ENCODE results near the gene ZNF766. TPM values are rescaled to one million over a fixed set of nuclear protein-coding genes. Genes with fewer than 3 reads are reported as not detected.
"Not testable (repeated sequence)": the region's sequence is repeated elsewhere in the genome, so short reads cannot be mapped to it uniquely, and the experiment has no call there.

Gene ZNF766
- total and polyA plus RNA-seq, 9 of the 15 experiments (the other 6 are each of a cell fraction or from before 2014, with no cell fraction given): 6.7 to 23.0 (median 11.2) TPM

DNA sequence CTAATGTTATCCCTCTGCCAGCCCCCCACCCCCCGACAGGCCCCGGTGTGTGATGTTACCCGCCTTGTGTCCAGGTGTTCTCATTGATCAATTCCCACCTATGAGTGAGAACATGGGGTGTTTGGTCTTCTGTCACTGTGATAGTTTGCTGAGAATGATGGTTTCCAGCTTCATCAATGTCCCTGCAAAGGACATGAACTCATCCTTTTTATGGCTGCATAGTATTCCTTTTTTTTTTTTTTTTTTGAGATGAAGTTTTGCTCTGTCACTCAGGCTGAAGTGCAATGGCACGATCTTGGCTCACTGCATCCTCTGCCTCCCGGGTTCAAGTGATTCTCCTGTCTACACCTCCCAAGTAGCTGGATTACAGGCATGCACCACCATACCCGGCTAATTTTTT, 23.6 kb downstream of the ZNF766 start:
- in situ Hi-C loops (cut with MboI); H3K79me2 ChIP-seq (ENCODE audit: control insufficient read depth, insufficient read depth, low read length); BruUV-seq (replicated peaks); POLR2A ChIA-PET; H2AFZ ChIP-seq (ENCODE audit: low read depth, low read length); CTCF ChIA-PET (ENCODE audit: low intra/inter-chr PET ratio); intact Hi-C loops (cut with micrococcal nuclease); H4K20me1 ChIP-seq (replicated peaks; ENCODE audit: control insufficient read depth, insufficient read depth, low read length); FAIRE-seq; H3K9me1 ChIP-seq (ENCODE audit: control insufficient read depth, insufficient read depth, low read length); H3K9ac ChIP-seq (ENCODE audit: insufficient read depth in 1 of 2, low read depth in 2 of 2, low read length in 2 of 2); ATAC-seq; H3K4me1 ChIP-seq (replicated peaks in 1 of 2; ENCODE audit: control insufficient read depth in 2 of 2, insufficient read depth in 2 of 2, low read length in 2 of 2); DNase-seq (ENCODE audit: extremely low read depth in 1 of 4, low spot score in 3 of 4); H3K27me3 ChIP-seq (ENCODE audit: control insufficient read depth in 2 of 2, insufficient read depth in 2 of 2, low read length in 2 of 2); H3K27ac ChIP-seq (ENCODE audit: extremely low read depth, low read depth, low read length); H3K4me2 ChIP-seq (ENCODE audit: insufficient read depth, low read length); H3K4me3 ChIP-seq: not testable (repeated sequence)
- Histone ChIP-seq H3K9me3 (replicated peaks; ENCODE audit: control insufficient read depth, insufficient read depth, low read depth, low read length) (peaks cover 15% of the 10 kb centered on the region), H3K36me3 (ENCODE audit: control insufficient read depth, insufficient read depth, low read length) (peaks cover 24% of the 10 kb centered on the region)
- peak; percentile 76 for TF ChIP-seq BCOR (IDR thresholded peaks at IDR 0.05)
- peak; percentile 64 for TF ChIP-seq ZNF146 (CRISPR knock-in tag; IDR thresholded peaks at IDR 0.05; ENCODE audit: unreplicated experiment)
- TF ChIP-seq KDM1A (IDR thresholded peaks at IDR 0.05): 0 out of 4 replicates have a peak, but pooled peaks of 1 of the 2 experiments have one; percentile 6
- 81% methylated on average over 6 of the region's 6 CpGs for WGBS (ENCODE audit: insufficient coverage, low coverage, missing lambda C conversion rate)

GRCh38 chr19:52296400-52296772, 27.0 kb downstream of the ZNF766 start:
- H4K20me1 ChIP-seq (replicated peaks; ENCODE audit: control insufficient read depth, insufficient read depth, low read length): no peaks in the 10 kb centered on the region
- peaks cover 27% of the 10 kb centered on the region for H3K36me3 ChIP-seq (ENCODE audit: control insufficient read depth, insufficient read depth, low read length)
- TF ChIP-seq TAF1 (IDR thresholded peaks at IDR 0.05; ENCODE audit: control insufficient read depth, extremely low read depth, insufficient read depth, low read length, severe bottlenecking) (peak; percentile 4), SMARCA4 (IDR thresholded peaks at IDR 0.05) (no peak), MCM3 (IDR thresholded peaks at IDR 0.05) (no peak), CLOCK (CRISPR knock-in tag; IDR thresholded peaks at IDR 0.05; ENCODE audit: borderline replicate concordance) (no peak), TSC22D4 (tag; IDR thresholded peaks at IDR 0.05) (no peak)
- peaks cover 18% of the 10 kb centered on the region for H3K9me3 ChIP-seq (replicated peaks; ENCODE audit: control insufficient read depth, insufficient read depth, low read depth, low read length)
- peak overlapping the region; percentile 71 for H3K4me2 ChIP-seq (ENCODE audit: insufficient read depth, low read length)
- intact Hi-C loops (cut with micrococcal nuclease) (no loop called here), in situ Hi-C loops (cut with MboI) (no loop called here)
- 50% methylated on average over 8 of the region's 8 CpGs for WGBS (ENCODE audit: insufficient coverage, low coverage, missing lambda C conversion rate)
- ChIA-PET CTCF (ENCODE audit: low intra/inter-chr PET ratio) (no interaction called here), POLR2A (interaction anchor here (0.8 kb wide), 1 partner anchor 10 kb away, joined by 3 read pairs; no protein-coding TSS in a partner anchor)
- peaks cover 3 to 7% of the 10 kb centered on the region in 2 experiments; a peak in 2 of 5 replicates for H3K4me1 ChIP-seq (replicated peaks in 1 of 2; ENCODE audit: control insufficient read depth in 2 of 2, insufficient read depth in 2 of 2, low read length in 2 of 2)
- H3K9ac ChIP-seq (ENCODE audit: insufficient read depth in 1 of 2, low read depth in 2 of 2, low read length in 2 of 2): peak overlapping the region; percentile 56 to 73; a peak in 3 of 4 replicates
- peak; percentile 56 for FAIRE-seq
- H3K27me3 ChIP-seq (ENCODE audit: control insufficient read depth in 2 of 2, insufficient read depth in 2 of 2, low read length in 2 of 2): no peaks in the 10 kb centered on the region
- BruUV-seq (replicated peaks): TSS peak; percentile 88
- peak overlapping the region; percentile 60; the same call in 2 of the 3 replicates for H3K27ac ChIP-seq (ENCODE audit: extremely low read depth, low read depth, low read length)
- no peaks in the 10 kb centered on the region for H3K9me1 ChIP-seq (ENCODE audit: control insufficient read depth, insufficient read depth, low read length)
- peak overlapping the region; percentile 42 for H3K4me3 ChIP-seq
- H3K79me2 ChIP-seq (ENCODE audit: control insufficient read depth, insufficient read depth, low read length): peaks cover 18% of the 10 kb centered on the region
- peak overlapping the region; percentile 91 for H2AFZ ChIP-seq (ENCODE audit: low read depth, low read length)
- peak in 1 of 4 experiments; percentile 12 for DNase-seq (ENCODE audit: extremely low read depth in 1 of 4, low spot score in 3 of 4)
- ATAC-seq: peak; percentile 44
